Activated naive CD4-positive, alpha-beta T cell (primary cell): Measurements from ENCODE around the gene IZUMO1.
"Not testable (repeated sequence)": the region's sequence is repeated elsewhere in the genome, so short reads cannot be mapped to it uniquely, and the experiment has no call there.

ENCODE experiments used
- DNase-seq, 4 experiments: peaks; one replicate each; lab custom pipeline; 2025; lab: John Stamatoyannopoulos, UW

Gene IZUMO1

GRCh38 chr19:48713041-48713863 is 33.5 kb downstream of the IZUMO1 start:
- DNase-seq: no peak

GRCh38 chr19:48711106-48711662 is 35.5 kb downstream of the IZUMO1 start:
- DNase-seq: no peak

- no peak for DNase-seq
These were observed 38.2 kb downstream of the IZUMO1 start for GRCh38 chr19:48708471-48708870.

GRCh38 chr19:48705431-48705830 is 41.3 kb downstream of the IZUMO1 start:
- no peak for DNase-seq

GRCh38 chr19:48703316-48703715 is 43.4 kb downstream of the IZUMO1 start:
- DNase-seq: no peak

- DNase-seq: no peak
These were observed 44.0 kb downstream of the IZUMO1 start for GRCh38 chr19:48702701-48703100.

- no peak for DNase-seq
These were observed 48.7 kb downstream of the IZUMO1 start for GRCh38 chr19:48698046-48698445.

GRCh38 chr19:48696353-48697010 is 50.2 kb downstream of the IZUMO1 start:
- DNase-seq: peak in 1 of 4 experiments; percentile 13

- no peak for DNase-seq
These were observed 50.9 kb downstream of the IZUMO1 start, which contains the start of gene FUT2 for GRCh38 chr19:48695743-48696352. FUT2 (plus strand) TSS chr19:48695971; CDS start chr19:48702957, 6,986 bp downstream.

- DNase-seq: not testable (repeated sequence)
These were observed 53.1 kb downstream of the IZUMO1 start for GRCh38 chr19:48693629-48694028.
